Testis (tissue), 3 donors: Measurements from ENCODE around the gene NPHP1. TPM values are rescaled to one million over a fixed set of nuclear protein-coding genes. Genes with fewer than 3 reads are reported as not detected.
"Not testable (repeated sequence)": the region's sequence is repeated elsewhere in the genome, so short reads cannot be mapped to it uniquely, and the experiment has no call there.

ENCODE experiments used
- DNase-seq: peaks from one replicate; pipeline ENCODE4 v3.0.0-alpha.2; 2019
- H3K27ac ChIP-seq, 2 donors: fragments of 200-600 bp; sonication (generic); one replicate each; pipeline ENCODE4 v1.5.1; 2019
- H3K27me3 ChIP-seq: fragments of 200-600 bp; sonication (generic); one replicate; pipeline ENCODE4 v1.5.1; 2019
- H3K36me3 ChIP-seq: fragments of 200-600 bp; sonication (generic); one replicate; pipeline ENCODE4 v1.5.1; 2017; ENCODE audit warnings: low read depth; ENCODE audit errors: missing control alignments
- H3K4me1 ChIP-seq: fragments of 200-600 bp; sonication (generic); one replicate; pipeline ENCODE4 v1.5.1; 2019
- H3K4me3 ChIP-seq, 2 donors: fragments of 200-600 bp; sonication (generic); one replicate each; pipeline ENCODE4 v1.5.1; 2017 to 2019
- H3K9me3 ChIP-seq: fragments of 200-600 bp; sonication (generic); one replicate; pipeline ENCODE4 v1.5.1; 2017
- POLR2A ChIP-seq: fragments of 450-650 bp; IDR thresholded peaks from one replicate; pipeline ENCODE4 v1.6.1; 2017; ENCODE audit warnings: antibody characterized with exemption, mild to moderate bottlenecking, moderate library complexity
- WGBS, 2 donors: methylation state at CpG; one replicate each; pipeline ENCODE4 v1.1.5; 2018; 5-methylcytosine and 5-hydroxymethylcytosine counted together
- intact Hi-C: fragments of 100-400 bp; cut with DNase I; formaldehyde crosslinking; loops from one replicate; pipeline ENCODE4 v1.15.1; 2023; ENCODE audit warnings: low total_unique reads
- polyA plus RNA-seq: library from polyadenylated mRNA; stranded (reverse); fragments of 350-450 nt; fragmentation: Illumina TruSeq; extraction: RNeasy Lipid Tissue Mini Kit (QIAGEN cat#74804); gene quantifications from one replicate; pipeline ENCODE4 v1.2.3, GENCODE V29; 2014; ENCODE audit warnings: low read depth, low replicate concordance; ENCODE audit not compliant: insufficient read depth
- total RNA-seq, 2 donors: library from RNA; depleted of rRNA; stranded (reverse); fragments of >200 nt; gene quantifications; one replicate each; pipeline ENCODE4 v1.2.3, GENCODE V29; 2016
- TF ChIP-seq, protein P1 (sequence below), 3 experiments: fragments of 450-650 bp in 2 of 3; fragments of 200-600 bp in 1 of 3; sonication (generic) in 1 of 3; IDR thresholded peaks; one replicate each; pipeline ENCODE4 v1.5.1; 2016 to 2019; ENCODE audit warnings: antibody characterized with exemption in 3 of 3, mild to moderate bottlenecking in 2 of 3, moderate library complexity in 1 of 3

NPHP1 gene
- total and polyA plus RNA-seq, 3 donors from 2014 or later, result 19.7 to 56.5 (median 24.5) TPM

DNA sequence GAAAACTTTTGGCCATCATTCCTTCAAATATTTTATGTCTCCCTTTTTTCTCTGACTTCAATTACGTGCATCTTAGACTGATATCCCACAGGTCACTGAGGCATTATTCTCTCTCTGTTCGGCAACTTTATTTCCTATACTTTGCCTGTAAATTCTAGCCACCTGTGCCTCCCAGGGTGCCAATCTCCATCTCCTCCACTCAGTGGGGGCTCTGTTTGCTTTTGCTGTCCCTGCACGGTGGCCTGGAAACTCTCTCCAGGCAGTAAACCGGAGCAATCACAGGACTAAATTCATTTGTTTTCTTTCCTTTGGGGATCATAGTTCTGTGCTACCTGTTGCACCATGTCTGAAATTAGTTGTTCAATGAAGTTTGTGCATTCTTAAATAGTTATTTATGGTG is 17.1 kb upstream of the NPHP1 start:
- no peaks in the 10 kb centered on the region for H3K4me1 ChIP-seq
- H3K4me3 ChIP-seq, result no peak overlapping the region
- H3K36me3 ChIP-seq, result no peaks in the 10 kb centered on the region
- DNase-seq, result no peak
- no peaks in the 10 kb centered on the region for H3K9me3 ChIP-seq
- WGBS, 2 donors, result 76 to 83% methylated on average over 4 of the region's 4 CpGs
- intact Hi-C loops, result no loop called here
- H3K27me3 ChIP-seq, result no peaks in the 10 kb centered on the region
- TF ChIP-seq, protein P1, sequence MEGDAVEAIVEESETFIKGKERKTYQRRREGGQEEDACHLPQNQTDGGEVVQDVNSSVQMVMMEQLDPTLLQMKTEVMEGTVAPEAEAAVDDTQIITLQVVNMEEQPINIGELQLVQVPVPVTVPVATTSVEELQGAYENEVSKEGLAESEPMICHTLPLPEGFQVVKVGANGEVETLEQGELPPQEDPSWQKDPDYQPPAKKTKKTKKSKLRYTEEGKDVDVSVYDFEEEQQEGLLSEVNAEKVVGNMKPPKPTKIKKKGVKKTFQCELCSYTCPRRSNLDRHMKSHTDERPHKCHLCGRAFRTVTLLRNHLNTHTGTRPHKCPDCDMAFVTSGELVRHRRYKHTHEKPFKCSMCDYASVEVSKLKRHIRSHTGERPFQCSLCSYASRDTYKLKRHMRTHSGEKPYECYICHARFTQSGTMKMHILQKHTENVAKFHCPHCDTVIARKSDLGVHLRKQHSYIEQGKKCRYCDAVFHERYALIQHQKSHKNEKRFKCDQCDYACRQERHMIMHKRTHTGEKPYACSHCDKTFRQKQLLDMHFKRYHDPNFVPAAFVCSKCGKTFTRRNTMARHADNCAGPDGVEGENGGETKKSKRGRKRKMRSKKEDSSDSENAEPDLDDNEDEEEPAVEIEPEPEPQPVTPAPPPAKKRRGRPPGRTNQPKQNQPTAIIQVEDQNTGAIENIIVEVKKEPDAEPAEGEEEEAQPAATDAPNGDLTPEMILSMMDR (IDR thresholded peaks at IDR 0.05), result no peak
- TF ChIP-seq POLR2A, result no peak
- H3K27ac ChIP-seq, result no peak overlapping the region

DNA sequence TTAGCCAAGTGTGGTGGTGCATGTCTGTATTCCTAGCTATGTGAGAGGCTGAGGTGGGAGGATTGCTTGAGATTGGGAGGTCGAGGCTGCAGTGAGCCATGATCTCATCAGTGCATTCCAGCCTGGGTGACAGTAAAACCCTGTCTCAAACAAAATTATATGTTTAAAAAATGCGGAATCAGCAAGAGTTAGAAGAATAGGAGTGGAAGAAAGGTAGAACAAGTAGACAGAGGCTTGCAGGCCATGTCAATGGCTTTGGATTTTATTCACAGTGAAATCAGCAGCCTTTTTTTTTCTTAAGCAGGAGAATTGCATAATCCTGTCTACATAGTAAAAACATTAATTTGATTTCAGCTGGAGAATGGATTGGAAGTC is 15.4 kb upstream of the NPHP1 start:
- H3K27ac ChIP-seq, result no peak overlapping the region
- H3K4me3 ChIP-seq, result no peak overlapping the region
- no peaks in the 10 kb centered on the region for H3K9me3 ChIP-seq
- WGBS, 2 donors, result 84 to 91% methylated on average over 2 of the region's 2 CpGs
- H3K4me1 ChIP-seq, result no peaks in the 10 kb centered on the region
- intact Hi-C loops, result no loop called here
- TF ChIP-seq, protein P1 (IDR thresholded peaks at IDR 0.05), result no peak
- TF ChIP-seq POLR2A, result no peak
- DNase-seq, result no peak
- H3K27me3 ChIP-seq, result no peaks in the 10 kb centered on the region
- H3K36me3 ChIP-seq, result no peaks in the 10 kb centered on the region

DNA sequence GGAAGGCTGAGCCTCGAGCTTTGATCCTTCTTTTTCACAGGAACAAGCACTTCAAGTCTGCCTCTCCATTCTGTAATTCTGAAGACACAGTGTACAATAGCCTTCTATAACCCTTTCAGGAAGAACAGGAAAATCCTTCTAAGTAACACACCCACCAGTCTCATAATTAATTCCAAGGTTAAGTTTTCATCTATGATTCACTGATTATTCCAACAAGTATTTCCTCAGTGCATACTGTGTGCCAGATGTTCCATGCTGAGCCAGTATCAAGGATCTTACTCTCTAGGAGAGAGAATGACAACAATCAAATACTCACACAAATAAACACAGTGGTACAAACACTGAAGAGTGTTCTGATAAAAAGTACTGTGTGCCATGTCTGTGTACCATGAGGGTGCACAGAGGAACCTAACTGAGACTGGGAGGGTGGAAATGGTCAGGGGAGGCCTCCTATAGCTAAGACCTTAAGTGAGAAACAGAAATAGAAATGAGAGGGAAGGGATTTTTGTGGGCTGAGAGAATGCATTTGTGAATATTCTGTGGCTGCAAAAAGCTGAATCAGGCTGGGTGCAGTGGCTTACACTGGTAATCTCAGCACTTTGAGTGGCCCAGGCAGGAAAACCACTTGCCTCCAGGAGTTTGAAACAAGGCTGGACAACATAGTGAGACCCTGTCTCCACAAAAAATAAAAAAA is 14.8 kb upstream of the NPHP1 start:
- intact Hi-C loops, result no loop called here
- no peak overlapping the region for H3K4me3 ChIP-seq
- no peaks in the 10 kb centered on the region for H3K4me1 ChIP-seq
- no peaks in the 10 kb centered on the region for H3K36me3 ChIP-seq
- TF ChIP-seq, protein P1 (IDR thresholded peaks at IDR 0.05), result no peak
- TF ChIP-seq POLR2A, result no peak
- H3K9me3 ChIP-seq, result no peaks in the 10 kb centered on the region
- WGBS, 2 donors, result 31 to 43% methylated on average over 1 of the region's 1 CpG
- no peak for DNase-seq
- H3K27me3 ChIP-seq, result no peaks in the 10 kb centered on the region
- H3K27ac ChIP-seq, result no peak overlapping the region

DNA sequence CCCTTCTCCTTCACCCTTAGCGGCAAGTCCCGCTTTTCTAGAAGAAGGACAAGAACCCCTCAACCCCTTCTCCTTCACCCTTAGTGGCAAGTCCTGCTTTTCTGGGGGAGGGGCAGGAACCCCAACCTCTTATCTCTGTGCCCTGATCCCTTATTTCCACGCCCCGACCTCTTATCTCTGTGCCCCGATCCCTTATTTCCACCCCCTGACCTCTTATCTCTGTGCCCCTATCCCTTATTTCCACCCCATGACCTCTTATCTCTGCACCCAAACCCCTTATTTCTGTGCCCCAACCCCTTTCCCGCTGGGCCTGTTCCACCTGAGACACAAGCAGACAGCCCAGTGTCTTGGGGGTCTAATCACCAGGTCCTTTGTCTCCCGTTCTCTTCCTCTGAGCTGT is 14.1 kb upstream of the NPHP1 start:
- 84 to 87% methylated on average over 7 of the region's 7 CpGs for WGBS, 2 donors
- intact Hi-C loops, result not testable (repeated sequence)

DNA sequence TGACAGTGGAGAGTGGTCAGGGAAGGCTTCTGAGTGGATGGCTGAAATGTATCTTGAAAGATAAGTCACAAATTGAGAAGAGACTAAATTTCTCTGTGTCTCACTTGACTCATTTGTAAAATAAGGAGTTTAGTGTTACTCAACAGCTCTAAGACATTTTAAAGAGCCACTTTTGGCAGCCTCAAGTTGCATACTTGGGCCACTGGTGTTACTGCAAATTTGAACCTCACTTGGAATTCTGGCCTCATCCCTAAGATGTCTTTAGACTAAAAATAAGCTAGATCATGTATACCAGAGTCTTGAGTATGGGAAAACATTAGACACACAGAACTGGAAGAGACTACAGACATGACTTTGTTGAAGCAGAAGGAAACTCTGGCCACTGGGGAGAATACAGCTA is 12.0 kb upstream of the NPHP1 start:
- Histone ChIP-seq H3K9me3 (no peaks in the 10 kb centered on the region), H3K4me1 (no peaks in the 10 kb centered on the region), H3K27me3 (no peaks in the 10 kb centered on the region), H3K27ac (no peak overlapping the region), H3K36me3 (no peaks in the 10 kb centered on the region), H3K4me3 (no peak overlapping the region)
- no peak for DNase-seq
- intact Hi-C loops, result no loop called here
- no peak for TF ChIP-seq POLR2A
- TF ChIP-seq, protein P1 (IDR thresholded peaks at IDR 0.05), result no peak

More for the DNA sequence above, 14.1 kb upstream of the NPHP1 start:
- H3K4me1 ChIP-seq, H3K27ac ChIP-seq, DNase-seq, H3K27me3 ChIP-seq, H3K4me3 ChIP-seq, H3K36me3 ChIP-seq, H3K9me3 ChIP-seq: not testable (repeated sequence)
